ENCODE data around the gene MELTF. TPM values are rescaled to one million over a fixed set of nuclear protein-coding genes. Genes with fewer than 3 reads are reported as not detected.

Gene MELTF
- total and polyA plus RNA-seq, 9 of the 15 experiments (the other 6 are each of a cell fraction or from before 2014, with no cell fraction given): 0.35 to 10.5 (median 4.5) TPM

- TF ChIP-seq PML (IDR thresholded peaks at IDR 0.05; ENCODE audit: low read length) (no peak), RB1 (IDR thresholded peaks at IDR 0.05; ENCODE audit: low read depth) (no peak), ZKSCAN3 (CRISPR knock-in tag; IDR thresholded peaks at IDR 0.05) (no peak), RBFOX2 (IDR thresholded peaks at IDR 0.05; ENCODE audit: low read depth, low read length) (no peak), ARID3B (CRISPR knock-in tag; IDR thresholded peaks at IDR 0.05; ENCODE audit: borderline replicate concordance) (no peak), MTA1 (IDR thresholded peaks at IDR 0.05; ENCODE audit: borderline replicate concordance) (no peak), CREB5 (CRISPR knock-in tag; IDR thresholded peaks at IDR 0.05) (no peak), TAF7 (tag; IDR thresholded peaks at IDR 0.05) (no peak)
Observed at GRCh38 chr3:197023998-197024651, 5.5 kb downstream of the MELTF start (continued).

Data from K562 (cell line).